Inflammatory macrophage treated with lipopolysaccharide for 1 hour (primary cell): ENCODE results near the gene RDH13.
A peak's percentile ranks its signal among the peaks of the same experiment; 100 is the strongest.

Experiments used
- DNase-seq, 2 donors: peaks; one replicate each; pipeline ENCODE4 v3.0.0-alpha.2; 2020 to 2022

RDH13 gene

DNA sequence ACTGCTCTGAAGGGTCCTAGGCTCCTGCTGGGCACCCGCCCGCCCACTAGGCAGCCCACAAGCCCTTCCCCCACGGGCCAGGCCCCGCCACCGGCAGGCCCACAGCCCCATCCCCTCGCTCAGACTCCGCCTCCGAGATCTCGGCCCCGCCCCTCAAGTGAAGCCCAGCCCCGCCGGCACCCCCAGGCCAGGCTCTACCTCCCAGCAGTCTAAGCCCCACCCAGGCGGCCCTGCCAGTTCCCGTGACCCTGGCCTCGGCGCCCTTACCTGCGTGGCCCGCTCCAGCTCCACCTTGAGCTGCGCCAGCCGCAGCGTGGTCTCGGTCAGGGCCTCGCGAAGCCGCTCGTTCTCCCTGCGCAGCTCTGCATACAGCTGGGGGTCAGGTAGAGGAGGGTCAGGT, 29.0 kb upstream of the RDH13 start:
- no peak for DNase-seq

DNA sequence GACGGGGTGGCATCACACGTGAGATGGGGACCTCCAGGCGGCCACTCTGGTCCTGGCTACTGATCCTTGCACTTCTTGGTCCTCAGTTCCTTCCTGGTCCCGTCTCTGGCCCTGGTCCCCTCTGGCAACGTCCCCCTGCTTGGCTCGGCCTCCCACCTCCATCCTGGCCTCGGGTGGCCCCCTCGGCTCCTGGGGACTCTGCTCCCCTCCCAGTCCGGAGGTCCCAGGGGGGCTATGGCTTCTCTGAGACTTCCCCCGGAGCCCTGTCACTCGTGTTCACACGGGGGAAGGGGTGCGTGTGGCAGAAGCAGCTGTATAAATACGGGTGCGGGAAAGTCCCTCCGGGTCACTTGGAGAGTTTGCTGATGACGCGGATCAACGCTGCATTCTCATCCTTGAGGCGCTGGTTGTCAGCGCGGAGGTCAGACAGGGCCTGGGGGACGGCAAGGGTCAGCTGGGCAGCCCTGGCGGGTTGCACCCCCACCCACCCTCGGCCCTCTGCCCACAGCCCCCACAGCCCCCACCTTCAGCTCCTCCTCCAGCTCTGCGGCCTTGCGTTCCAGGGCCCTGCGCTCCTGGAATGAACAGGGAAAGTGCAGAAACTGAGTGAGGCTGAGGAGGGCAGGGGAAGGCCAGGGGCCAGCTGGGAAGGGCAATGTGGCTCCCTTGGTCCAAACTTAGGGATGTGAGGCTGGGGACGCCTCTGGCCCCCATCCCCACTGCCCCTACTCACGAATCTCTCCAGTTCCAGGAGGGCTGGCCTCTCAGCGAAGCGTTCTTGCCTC, 28.4 kb upstream of the RDH13 start:
- DNase-seq = no peak

DNA sequence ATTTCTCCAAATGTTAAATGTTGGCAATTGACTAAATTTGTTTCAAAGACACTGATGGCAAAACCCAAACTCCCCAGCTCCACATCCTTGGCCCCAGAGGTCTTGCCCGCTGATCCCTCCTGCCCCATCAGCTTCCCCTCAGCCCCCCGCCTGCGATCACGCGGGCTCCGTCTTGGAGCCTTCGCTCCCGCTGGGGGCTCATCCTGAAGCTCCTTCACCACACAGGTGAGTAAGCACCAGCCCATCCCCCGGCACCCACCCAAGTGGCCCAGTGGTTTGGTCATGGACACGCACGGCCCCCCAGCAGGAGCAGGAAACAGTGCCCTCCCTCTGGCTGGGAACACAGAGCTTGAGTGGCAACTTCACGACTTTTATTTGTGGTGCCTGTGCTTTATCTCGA, 27.6 kb upstream of the RDH13 start:
- no peak for DNase-seq

DNA sequence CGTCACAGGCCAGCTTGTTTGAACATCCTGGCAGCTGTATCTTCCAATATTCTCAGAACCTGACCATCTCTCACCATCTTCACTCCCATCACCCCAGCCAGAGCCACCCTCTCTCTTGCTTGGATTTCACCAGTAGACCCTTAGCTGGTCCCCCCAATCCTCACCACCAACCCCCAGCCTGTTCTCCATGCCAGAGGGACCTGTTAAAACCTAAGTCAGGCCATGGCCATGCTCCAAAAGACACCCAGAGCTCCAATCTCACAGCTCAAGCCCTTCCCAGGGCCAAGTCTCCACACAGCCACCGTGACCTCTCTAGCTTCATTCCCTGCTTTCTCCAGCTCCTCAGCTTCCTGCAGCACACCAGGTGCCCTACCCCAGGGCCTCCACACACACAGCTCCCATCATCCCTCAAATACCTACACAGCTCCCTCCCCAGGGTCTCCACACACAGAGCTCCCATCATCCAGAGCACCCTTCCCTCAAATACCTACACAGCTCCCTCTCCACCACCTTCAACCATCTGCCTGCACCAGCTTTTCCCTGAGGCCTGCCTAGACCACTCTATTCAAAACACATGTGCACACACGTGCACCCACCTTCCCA, 26.5 kb upstream of the RDH13 start:
- no peak for DNase-seq

DNA sequence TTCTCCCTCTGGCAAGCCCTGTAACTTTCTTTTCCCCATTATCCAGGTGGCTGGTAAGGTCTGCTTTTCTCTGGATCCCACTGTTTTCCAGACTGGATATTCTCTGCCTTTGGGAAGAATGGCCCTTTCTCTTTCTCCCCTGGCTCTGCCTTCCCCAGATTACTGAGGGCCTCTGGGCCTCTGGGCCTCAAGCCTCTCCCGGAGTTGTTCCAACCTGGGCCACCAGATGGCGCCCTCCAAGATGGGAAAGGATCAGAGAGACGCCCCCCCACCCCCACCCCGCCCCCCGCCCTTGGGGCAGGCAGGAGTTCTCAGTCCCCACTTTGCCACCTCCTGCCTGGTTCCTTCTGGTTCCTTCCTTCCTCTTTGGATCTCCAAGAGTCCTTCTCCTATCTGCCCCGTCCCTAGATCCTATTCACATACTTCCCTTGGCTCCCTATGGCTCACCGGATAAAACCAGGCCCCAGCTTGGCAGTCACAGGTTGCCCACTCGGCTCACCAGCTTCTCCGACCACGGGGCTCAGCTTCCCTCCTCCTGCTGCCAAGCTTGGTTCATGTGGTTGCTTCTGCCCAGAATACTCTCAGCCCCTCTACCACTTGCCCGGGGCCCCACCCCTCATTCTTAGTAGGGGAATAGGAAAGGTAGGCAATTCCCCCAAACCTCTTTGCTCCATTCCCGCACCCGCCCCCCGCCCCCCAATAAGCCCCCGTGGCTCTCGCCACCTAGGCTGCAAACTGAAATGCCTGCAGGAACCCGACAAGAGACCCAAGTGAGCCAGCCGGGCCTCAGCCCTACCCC, 25.8 kb upstream of the RDH13 start:
- peak in 1 of 2 donors; percentile 91 for DNase-seq

DNA sequence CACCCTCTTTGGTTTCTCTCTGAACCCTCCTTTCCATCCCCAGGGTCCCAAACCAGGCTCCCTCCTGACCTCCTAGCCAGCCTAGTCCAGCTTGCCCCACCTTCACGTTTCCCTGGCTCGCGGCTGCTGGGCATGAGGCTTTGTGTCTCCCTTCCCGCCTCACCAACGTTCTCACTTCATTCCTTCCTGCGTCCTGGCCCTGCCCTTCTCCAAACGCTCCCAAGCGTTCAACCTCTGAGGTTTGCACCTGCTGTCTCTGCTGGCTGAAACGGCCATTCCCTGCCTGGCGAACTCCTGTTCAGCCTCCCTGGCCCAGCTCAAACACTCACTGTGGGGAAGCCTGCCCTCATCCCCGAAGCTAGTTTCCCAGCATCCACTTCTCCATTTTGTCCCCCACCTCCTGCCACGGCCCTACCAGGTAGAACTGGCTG, 25.1 kb upstream of the RDH13 start:
- DNase-seq = no peak

DNA sequence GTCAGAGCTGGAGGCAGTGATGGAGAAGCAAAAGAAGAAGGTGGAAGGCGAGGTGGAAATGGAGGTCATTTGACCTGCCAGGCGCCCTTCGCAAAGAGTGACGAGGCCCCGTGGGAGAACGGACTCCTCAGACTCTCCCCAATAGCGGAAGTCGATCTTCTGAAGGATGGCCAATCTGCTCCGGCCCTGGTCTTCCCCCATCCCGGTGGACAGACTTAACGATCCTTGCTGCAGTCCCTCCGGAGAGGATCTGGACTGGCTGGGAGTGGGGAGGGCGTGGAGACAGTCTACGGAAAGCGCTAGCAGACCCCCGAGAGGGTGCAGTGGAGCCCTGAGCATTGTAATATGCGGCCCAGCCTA, 24.6 kb upstream of the RDH13 start:
- DNase-seq = peak; percentile 28 to 49

DNA sequence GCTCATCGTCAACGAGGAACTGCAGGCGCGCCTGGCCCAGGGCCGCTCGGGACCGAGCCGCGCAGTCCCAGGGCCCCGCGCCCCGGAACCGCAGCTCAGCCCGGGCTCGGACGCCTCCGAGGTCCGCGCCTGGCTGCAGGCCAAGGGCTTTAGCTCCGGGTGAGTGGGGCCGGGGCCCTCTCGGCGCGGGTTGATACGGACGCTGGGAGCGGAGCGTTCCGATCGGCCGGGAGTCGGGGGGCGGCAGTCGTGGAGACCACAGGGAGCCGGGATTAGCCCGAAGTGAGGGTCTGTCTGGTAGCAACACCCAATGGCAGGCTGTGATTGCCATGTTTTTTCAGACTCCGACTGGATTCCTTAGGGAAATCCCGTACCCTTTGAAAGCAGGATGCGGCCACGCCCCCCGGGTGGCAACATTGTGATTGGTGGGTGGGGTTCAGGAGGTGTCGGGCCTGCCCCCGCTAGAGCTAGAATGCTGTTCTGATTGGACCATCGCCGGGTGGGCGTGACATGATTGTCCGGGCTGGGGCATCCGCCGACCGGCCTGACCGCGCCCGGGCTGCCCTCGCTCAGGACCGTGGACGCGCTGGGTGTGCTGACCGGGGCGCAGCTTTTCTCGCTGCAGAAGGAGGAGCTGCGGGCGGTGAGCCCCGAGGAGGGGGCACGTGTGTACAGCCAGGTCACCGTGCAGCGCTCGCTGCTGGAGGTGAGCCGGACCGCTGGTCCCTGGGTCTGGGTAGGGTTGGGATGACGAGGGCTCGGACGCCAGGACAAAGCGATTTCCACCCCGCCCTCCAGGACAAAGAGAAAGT, 24.0 kb upstream of the RDH13 start:
- DNase-seq = peak; percentile 78 to 84

DNA sequence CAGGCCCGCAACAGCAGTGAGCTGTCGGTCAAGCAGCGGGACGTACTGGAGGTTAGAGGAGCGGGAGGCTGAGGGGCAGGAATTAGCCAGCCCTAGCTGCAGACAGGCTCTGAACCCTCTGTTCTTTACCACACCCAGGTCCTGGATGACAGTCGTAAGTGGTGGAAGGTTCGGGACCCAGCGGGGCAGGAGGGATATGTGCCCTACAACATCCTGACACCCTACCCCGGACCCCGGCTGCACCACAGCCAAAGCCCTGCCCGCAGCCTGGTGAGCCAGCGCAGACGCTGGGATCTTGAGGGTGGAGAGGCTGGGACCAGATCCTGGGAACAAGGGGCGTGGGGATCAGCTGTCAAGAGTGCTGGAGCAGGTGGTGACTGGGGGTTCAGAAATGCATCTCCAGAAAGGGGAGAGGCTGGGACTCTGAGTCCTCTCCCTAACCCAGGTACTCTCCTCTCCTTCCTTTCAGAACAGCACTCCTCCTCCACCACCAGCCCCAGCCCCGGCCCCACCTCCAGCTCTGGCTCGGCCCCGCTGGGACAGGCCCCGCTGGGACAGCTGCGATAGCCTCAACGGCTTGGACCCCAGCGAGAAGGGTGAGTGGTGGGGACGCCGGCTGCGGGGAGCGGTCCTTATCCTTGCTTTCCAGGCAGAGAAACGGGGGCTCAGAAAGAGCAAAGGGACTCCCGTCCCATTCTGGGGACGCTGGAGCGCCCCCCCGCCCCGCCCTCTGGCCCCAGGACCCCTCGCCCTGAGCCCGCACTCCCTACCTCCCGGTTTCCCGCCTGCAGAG, 23.2 kb upstream of the RDH13 start:
- no peak for DNase-seq

DNA sequence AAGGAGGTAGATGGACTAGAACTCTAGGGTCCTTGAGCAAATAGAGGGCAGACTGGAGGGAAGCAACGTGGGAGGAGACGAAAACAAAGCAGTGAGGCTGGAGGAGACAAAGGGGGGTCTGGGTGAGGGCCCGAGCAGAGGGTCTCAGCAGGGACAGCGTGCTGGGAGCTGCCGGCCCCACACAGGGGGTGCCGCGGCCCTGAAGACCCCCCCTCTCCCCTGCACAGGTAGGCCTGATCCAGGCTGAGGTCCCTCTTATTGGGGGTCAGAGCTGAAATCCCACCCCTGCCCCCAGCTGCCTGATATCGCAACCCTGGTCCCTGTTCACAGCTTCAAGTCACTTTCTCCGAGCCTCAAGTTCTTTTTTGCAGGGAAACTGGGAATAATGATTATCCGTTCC, 21.5 kb upstream of the RDH13 start:
- no peak for DNase-seq

DNA sequence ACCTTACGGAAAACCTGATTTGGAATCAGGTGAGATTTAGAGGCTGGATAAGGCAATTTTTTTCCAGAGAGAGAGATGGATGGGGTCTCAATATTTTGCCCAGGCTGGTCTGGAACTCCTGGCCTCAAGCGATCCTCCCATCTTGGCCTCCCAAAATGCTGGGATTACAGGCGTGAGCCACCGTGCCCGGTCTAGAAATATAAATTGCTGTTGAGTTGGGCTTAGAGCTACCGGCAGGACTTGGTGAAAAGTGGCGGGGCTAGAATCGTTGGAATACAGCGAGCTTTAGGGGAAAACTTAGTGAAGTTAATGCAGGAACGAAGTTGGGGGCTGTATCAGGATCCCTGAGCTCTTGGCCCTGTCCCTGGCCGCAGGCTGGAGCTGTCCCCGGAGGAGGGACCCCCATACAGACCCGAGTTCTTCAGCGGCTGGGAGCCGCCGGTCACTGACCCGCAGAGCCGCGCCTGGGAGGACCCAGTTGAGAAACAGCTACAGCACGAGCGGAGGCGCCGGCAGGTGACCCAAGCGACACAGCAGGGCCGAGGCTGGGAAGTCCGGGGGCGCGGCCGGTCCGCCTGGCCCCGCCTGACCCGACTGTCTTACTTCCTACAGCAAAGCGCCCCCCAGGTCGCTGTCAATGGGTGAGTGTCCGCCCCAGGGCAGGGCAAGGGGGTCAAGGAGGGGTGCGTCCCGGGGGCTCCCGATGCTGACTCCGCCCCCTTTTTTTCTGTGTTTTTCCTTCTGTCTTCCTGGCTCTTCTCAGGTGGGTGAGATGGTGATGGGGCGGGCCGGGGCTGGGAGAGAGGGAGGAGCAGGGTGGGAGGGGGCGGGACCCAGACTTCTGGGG, 20.3 kb upstream of the RDH13 start:
- no peak for DNase-seq

DNA sequence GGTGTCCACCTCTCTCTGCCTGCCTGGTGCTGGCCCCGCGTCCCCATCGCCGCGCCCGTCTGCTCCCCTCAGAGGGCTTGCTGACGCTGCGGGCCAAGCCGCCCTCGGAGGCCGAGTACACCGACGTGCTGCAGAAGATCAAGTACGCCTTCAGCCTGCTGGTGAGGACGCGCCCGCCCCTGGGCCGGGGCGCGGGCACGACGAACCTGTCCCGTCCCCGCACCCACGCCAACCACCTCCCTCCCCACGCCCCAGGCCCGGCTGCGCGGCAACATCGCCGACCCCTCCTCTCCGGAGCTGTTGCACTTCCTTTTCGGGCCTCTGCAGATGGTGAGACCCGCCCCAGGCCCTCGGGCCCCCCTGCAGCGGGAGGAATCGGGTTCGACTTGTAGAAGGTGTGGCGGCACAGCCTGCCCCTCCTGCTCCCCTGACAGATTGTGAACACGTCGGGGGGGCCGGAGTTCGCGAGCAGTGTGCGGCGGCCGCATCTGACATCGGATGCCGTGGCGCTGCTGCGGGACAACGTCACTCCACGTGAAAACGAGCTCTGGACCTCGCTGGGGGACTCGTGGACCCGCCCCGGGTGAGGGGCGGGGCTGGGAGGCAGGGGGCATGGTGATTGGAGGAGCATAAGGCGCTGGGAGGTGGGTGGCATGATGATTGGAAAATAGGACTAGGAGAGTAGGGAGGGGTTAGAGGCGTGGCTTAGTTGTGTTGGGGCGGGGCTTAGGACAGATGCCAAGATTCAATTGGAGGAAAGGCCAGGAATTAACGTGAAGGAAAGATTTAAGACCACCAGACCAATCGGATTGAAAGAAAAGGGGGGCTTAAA, 19.3 kb upstream of the RDH13 start:
- DNase-seq = peak; percentile 63 to 70

DNA sequence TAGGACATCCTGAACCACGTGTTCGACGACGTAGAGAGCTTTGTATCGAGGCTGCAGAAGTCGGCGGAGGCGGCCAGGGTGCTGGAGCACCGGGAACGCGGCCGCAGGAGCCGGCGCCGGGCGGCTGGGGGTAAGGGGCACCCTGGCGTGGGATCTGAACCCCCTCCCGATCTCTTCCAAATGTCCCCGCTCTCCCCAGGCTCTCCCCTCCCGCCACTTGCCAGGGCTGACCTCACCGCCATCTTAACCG, 18.7 kb upstream of the RDH13 start:
- DNase-seq = no peak

DNA sequence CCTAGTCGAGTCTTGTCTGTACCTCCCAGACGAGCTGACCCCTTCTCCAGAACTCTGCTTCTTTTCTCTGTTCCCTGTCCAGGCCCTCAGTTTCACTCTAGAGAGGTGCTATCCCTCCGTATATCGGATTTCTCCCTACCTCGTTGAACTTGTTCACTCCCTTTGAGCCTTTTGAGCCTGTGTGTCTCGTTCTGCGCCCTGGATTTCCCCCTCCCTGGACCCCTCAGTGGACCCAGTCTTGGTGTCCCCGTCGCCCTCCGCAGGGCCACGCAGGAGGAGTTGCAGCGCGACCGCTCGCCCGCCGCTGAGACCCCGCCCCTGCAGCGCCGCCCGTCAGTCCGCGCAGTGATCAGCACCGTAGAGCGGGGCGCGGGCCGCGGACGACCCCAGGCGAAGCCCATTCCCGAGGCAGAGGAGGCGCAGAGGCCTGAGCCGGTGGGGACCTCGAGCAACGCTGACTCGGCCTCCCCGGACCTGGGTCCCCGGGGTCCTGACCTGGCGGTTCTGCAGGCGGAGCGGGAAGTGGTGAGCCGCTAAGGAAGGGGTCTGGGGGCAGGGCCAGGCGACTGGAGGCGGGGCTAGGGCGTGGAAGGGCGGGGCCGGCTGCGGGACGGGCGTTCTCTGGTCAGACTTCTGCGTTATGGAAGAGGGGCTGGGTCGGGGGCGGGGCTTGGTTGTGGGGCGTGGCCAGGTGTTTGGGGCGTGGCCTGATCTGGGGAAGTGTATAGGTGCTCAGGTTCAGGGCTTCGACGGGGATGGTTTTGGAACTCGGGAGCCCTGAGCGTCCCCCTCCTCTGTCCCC, 18.2 kb upstream of the RDH13 start:
- peak; percentile 77 to 92 for DNase-seq

DNA sequence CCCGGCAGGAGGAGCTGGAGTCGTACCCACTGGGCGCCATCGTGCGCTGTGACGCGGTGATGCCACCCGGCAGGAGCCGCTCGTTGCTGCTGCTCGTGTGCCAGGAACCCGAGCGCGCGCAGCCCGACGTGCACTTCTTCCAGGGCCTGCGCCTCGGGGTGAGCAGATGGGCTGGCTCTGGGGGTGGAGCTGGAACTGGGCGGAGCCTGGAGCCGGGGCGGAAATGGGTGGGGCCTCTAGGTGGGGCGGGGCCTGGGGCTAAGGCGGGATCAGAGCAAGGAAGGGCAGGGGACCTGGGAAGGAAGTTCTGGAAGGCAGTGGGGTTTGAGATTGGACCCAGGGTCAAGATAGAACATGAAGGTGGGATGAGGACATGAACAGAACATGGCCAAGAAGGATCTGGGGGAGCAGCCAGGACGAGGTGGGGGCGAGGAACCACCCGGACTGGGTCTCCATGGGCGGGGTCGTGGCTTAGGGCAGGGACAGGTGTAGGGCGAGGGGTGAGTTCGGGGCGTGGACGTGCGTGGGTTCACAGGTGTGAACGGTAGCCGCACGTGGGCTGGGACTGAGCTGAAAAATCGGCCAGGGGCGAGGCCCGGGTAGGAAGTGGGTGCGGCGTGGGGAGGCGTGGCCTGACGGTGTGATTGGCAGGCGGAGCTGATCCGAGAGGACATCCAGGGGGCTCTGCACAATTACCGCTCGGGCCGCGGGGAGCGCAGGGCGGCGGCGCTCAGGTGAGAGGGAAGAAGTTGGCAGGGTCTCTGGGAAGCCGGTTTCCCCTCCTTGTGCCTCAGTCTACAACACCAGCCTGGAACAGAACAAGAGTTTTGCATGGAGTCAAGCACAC, 17.4 kb upstream of the RDH13 start:
- DNase-seq = peak; percentile 68 to 89

DNA sequence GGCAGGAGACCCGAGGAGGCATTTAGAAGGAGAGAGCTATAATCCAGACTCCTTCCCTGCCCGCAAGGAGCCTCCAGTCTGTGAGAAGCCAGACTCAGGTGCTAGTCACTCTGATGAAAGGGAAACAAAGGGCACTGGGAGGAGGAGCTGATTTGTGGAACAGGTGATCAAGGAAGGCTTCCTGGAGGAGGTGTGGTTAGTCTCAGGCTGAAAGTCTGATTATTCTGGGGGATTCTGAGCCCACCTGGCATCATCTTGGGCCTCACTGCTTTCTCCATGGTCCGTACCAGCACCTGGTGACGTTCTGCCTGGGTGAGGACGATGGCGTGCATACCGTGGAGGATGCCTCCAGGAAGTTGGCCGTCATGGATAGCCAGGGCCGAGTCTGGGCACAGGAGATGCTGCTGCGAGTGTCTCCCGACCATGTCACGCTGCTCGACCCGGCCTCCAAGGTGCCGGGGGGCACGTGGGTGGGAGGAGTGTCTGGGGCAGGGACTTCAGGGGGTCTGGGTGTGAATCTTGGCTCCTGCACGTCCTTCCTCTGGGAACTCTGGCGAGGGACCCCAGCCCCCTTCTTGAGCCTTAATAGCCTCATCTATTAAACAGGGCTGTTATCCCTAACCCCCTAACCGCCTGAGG, 16.6 kb upstream of the RDH13 start:
- DNase-seq = no peak

DNA sequence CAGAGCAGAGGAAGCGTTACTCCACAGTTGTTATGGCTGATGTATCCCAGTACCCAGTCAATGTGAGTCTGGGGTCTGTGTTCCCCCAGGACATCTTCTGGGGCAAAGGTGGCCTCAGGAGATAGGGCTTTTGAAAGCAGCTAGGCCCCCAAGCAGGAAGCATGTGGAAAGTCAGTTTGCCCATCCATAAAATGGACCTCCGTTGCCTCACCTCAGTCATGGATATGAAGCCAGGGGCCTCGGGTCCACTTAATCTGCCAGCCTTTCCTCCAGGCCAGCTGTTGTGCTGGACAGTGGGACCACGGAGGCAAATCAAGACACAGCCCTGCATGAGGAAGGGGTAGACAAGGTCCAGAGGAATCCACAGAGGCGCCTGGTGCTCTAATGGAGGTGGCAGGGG, 16.0 kb upstream of the RDH13 start:
- DNase-seq = no peak

DNA sequence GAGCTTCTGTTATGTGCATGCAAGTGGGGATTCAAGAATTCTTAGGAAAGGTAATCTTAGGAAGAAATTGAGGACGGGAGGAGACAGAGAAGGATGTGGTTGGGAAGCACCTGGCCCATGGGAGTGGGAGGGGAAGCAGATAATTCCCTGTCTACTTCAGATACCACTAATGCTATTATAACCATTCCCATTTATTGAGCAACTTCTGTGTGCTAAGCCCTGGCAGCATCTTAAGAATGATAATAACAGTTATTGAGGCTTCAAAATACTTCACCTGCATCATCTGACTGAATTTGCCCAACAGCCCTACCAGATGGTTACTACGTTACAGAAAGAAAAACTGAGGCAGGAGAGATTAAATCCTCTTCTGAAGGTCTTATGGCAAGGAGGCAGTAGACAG, 14.2 kb upstream of the RDH13 start:
- no peak for DNase-seq
